Measurements from ENCODE around the gene CGB7. TPM values are rescaled to one million over a fixed set of nuclear protein-coding genes. Genes with fewer than 3 reads are reported as not detected.
"Not testable (repeated sequence)": the region's sequence is repeated elsewhere in the genome, so short reads cannot be mapped to it uniquely, and the experiment has no call there.

The CGB7 gene
- total RNA-seq, 1 experiment from 2014 or later: 0.04 TPM

DNA sequence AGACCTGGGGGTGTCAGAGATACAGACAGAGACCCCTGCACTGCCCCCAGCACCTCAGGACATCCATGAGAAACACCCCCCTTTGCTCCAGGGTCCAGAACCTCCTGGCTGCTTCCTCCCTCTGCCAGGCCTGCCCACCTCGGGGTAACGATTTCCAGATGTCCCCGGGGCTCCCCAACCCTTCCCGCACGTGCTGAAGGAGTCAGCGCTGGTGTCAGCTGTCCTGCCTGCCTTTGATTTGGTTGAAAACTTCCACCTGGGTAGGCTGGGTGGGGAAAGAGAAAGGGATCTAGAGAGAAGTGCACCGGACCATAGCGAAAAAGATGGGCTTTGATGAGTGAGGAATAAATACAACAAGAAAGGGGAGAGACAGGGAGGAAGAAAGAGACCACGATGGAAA lies 1.5 kb upstream of the CGB7 start:
- no peaks in the 10 kb centered on the region for H3K36me3 ChIP-seq (ENCODE audit: low read depth, low read length)
- H3K27ac ChIP-seq (ENCODE audit: low read length): no peak overlapping the region
- H2AFZ ChIP-seq (ENCODE audit: low read length): no peak overlapping the region
- no peaks in the 10 kb centered on the region for H3K79me2 ChIP-seq (ENCODE audit: low read length)
- H3K4me3 ChIP-seq (ENCODE audit: low read length): no peak overlapping the region
- no peak overlapping the region for H3K9ac ChIP-seq (ENCODE audit: low read length)
- no peaks in the 10 kb centered on the region for H3K9me2 ChIP-seq (replicated peaks; ENCODE audit: low read length)
- no peaks in the 10 kb centered on the region for H4K20me1 ChIP-seq (ENCODE audit: low read length)
- no peaks in the 10 kb centered on the region for H3K9me3 ChIP-seq (ENCODE audit: low read length)
- intact Hi-C loops (cut with micrococcal nuclease): no loop called here
- ChIA-PET POLR2A (ENCODE audit: unreplicated experiment) (no interaction called here), CTCF (no interaction called here)
- TF ChIP-seq EZH2 (IDR thresholded peaks at IDR 0.05; ENCODE audit: low read length, unreplicated experiment) (no peak), EZH2phosphoT487 (IDR thresholded peaks at IDR 0.05; ENCODE audit: borderline replicate concordance, low read length) (no peak), CTCF (conservative IDR thresholded peaks at IDR 0.05; ENCODE audit: low read depth, low read length) (no peak)
- peaks cover 4% of the 10 kb centered on the region; the same call in 1 of the 2 replicates for H3K4me1 ChIP-seq (ENCODE audit: insufficient read depth, low read length)
- no peaks in the 10 kb centered on the region for H3K27me3 ChIP-seq (ENCODE audit: low read length)
- ATAC-seq (no peak), DNase-seq (no peak)
- BruUV-seq (replicated peaks): no TSS peak
- H3K4me2 ChIP-seq (ENCODE audit: low read length): no peak overlapping the region
- H3F3A ChIP-seq (ENCODE audit: low read length, unreplicated experiment): no peaks in the 10 kb centered on the region

DNA sequence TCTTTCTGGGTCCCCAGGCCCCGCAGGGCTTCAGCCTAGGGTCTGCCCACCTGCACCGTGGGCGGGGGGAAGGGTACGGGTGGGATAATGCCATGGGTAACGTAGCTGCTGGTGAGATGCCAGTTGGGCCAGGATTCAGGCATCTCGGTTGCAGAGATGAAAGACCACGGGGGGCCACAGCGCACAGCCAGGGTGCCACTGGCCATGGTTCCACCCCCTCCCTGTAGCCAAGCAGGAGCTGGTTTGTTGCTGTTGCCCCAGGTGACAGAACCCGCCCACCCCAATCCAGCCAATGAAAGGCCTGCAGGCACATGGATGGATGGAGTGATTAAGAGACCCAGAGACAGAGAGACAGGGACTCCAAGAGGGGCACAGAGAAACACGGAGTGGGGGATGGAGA lies 1.0 kb upstream of the CGB7 start:
- POLR2A ChIA-PET (ENCODE audit: unreplicated experiment): no interaction called here
- Histone ChIP-seq H3K27me3 (ENCODE audit: low read length) (no peaks in the 10 kb centered on the region), H3K9ac (ENCODE audit: low read length) (no peak overlapping the region), H3K79me2 (ENCODE audit: low read length) (no peaks in the 10 kb centered on the region), H3K9me3 (ENCODE audit: low read length) (no peaks in the 10 kb centered on the region), H3K4me2 (ENCODE audit: low read length) (no peak overlapping the region), H3K27ac (ENCODE audit: low read length) (no peak overlapping the region), H2AFZ (ENCODE audit: low read length) (no peak overlapping the region), H3K9me2 (replicated peaks; ENCODE audit: low read length) (no peaks in the 10 kb centered on the region), H3F3A (ENCODE audit: low read length, unreplicated experiment) (no peaks in the 10 kb centered on the region), H4K20me1 (ENCODE audit: low read length) (no peaks in the 10 kb centered on the region), H3K4me3 (ENCODE audit: low read length) (no peak overlapping the region), H3K4me1 (ENCODE audit: insufficient read depth, low read length) (peaks cover 4% of the 10 kb centered on the region; the same call in 1 of the 2 replicates), H3K36me3 (ENCODE audit: low read depth, low read length) (no peaks in the 10 kb centered on the region)
- CTCF ChIA-PET: no interaction called here
- BruUV-seq (replicated peaks): no TSS peak
- TF ChIP-seq CTCF (conservative IDR thresholded peaks at IDR 0.05; ENCODE audit: low read depth, low read length) (no peak), EZH2 (IDR thresholded peaks at IDR 0.05; ENCODE audit: low read length, unreplicated experiment) (no peak), EZH2phosphoT487 (IDR thresholded peaks at IDR 0.05; ENCODE audit: borderline replicate concordance, low read length) (no peak)
- DNase-seq (no peak), ATAC-seq (no peak)
- intact Hi-C loops (cut with micrococcal nuclease): no loop called here

GRCh38 chr19:49056902-49057596 lies 500 bp downstream of the CGB7 start:
- H3K9me3 ChIP-seq (ENCODE audit: low read length); H3K36me3 ChIP-seq (ENCODE audit: low read depth, low read length); H3K9me2 ChIP-seq (replicated peaks; ENCODE audit: low read length); H4K20me1 ChIP-seq (ENCODE audit: low read length); H3K9ac ChIP-seq (ENCODE audit: low read length); ATAC-seq; BruUV-seq (replicated peaks); H3K79me2 ChIP-seq (ENCODE audit: low read length); DNase-seq; H3K27ac ChIP-seq (ENCODE audit: low read length); H3K4me1 ChIP-seq (ENCODE audit: insufficient read depth, low read length); intact Hi-C loops (cut with micrococcal nuclease); H3F3A ChIP-seq (ENCODE audit: low read length, unreplicated experiment); H3K27me3 ChIP-seq (ENCODE audit: low read length): not testable (repeated sequence)
- Histone ChIP-seq H3K4me2 (ENCODE audit: low read length) (peak overlapping the region; percentile 96), H2AFZ (ENCODE audit: low read length) (peak overlapping the region; percentile 85; the same call in 1 of the 2 replicates), H3K4me3 (ENCODE audit: low read length) (peak overlapping the region; percentile 71)
- POLR2A ChIA-PET (ENCODE audit: unreplicated experiment): interaction anchor here (0.6 to 1.0 kb wide), 2 partner anchors 18 to 64 kb away, joined by 3 to 4 read pairs; partner anchors contain the start of genes GYS1 and RUVBL2
- CTCF ChIA-PET: interaction anchor here (0.5 to 0.9 kb wide), 3 partner anchors 17 to 86 kb away, joined by 3 read pairs; partner anchors contain the start of gene RUVBL2
